GM23338 (cell line): ENCODE measurements around the gene ENPEP. TPM values are rescaled to one million over a fixed set of nuclear protein-coding genes. Genes with fewer than 3 reads are reported as not detected.

ENCODE experiments used
- ATAC-seq: fragments of 200-7000 bp; cut with Tn5 transposase; 3 replicates; pipeline ENCODE4 v1.9.1; 2020
- DNase-seq: peaks from one replicate; pipeline ENCODE4 v3.0.0-alpha.2; 2015; ENCODE audit warnings: low spot score
- H2AFZ ChIP-seq: fragments of 200-600 bp; sonication (generic); 2 replicates; pipeline ENCODE4 v1.8.0; 2016; ENCODE audit warnings: antibody characterized with exemption, mild to moderate bottlenecking, moderate library complexity
- H3F3A ChIP-seq: fragments of 200-600 bp; sonication (generic); replicated peaks from 2 replicates; pipeline ENCODE4 v1.8.0; 2017; ENCODE audit warnings: antibody characterized with exemption, mixed run types, low read depth
- H3K27ac ChIP-seq: fragments of 200-600 bp; sonication (generic); 2 replicates; pipeline ENCODE4 v1.6.1; 2016; ENCODE audit warnings: low read depth
- H3K27me3 ChIP-seq: fragments of 200-600 bp; sonication (generic); 2 replicates; pipeline ENCODE4 v1.8.0; 2016; ENCODE audit warnings: mild to moderate bottlenecking, mixed run types, moderate library complexity; ENCODE audit not compliant: insufficient read depth
- H3K36me3 ChIP-seq: fragments of 200-600 bp; sonication (generic); 2 replicates; pipeline ENCODE4 v1.8.0; 2016; ENCODE audit warnings: mild to moderate bottlenecking; ENCODE audit not compliant: insufficient read depth
- H3K4me1 ChIP-seq: fragments of 200-600 bp; sonication (generic); 2 replicates; pipeline ENCODE4 v1.8.0; 2016; ENCODE audit warnings: mild to moderate bottlenecking, moderate library complexity; ENCODE audit not compliant: insufficient read depth
- H3K4me2 ChIP-seq: fragments of 200-600 bp; sonication (generic); 2 replicates; pipeline ENCODE4 v1.7.1; 2017; ENCODE audit warnings: mixed run types
- H3K4me3 ChIP-seq: fragments of 200-600 bp; sonication (generic); 2 replicates; pipeline ENCODE4 v1.6.1; 2016; ENCODE audit warnings: mixed run types
- H3K79me2 ChIP-seq: fragments of 200-600 bp; sonication (generic); replicated peaks from 2 replicates; pipeline ENCODE4 v1.8.0; 2017; ENCODE audit warnings: mild to moderate bottlenecking; ENCODE audit not compliant: insufficient read depth
- H3K9me2 ChIP-seq: fragments of 200-600 bp; sonication (generic); 2 replicates; pipeline ENCODE4 v1.8.0; 2017; ENCODE audit not compliant: insufficient read depth
- H4K20me1 ChIP-seq: fragments of 200-600 bp; sonication (generic); replicated peaks from 2 replicates; pipeline ENCODE4 v1.8.0; 2017; ENCODE audit warnings: mild to moderate bottlenecking; ENCODE audit not compliant: insufficient read depth
- H3K27ac Mint-ChIP-seq: 2 replicates; pipeline ENCODE4 v1.8.0; 2020; ENCODE audit warnings: inconsistent platforms, mild to moderate bottlenecking, moderate library complexity, mixed read lengths
- H3K27me3 Mint-ChIP-seq: 3 replicates; pipeline ENCODE4 v1.8.0; 2022; ENCODE audit warnings: low read depth, mild to moderate bottlenecking, moderate library complexity, mixed read lengths, inconsistent platforms; ENCODE audit not compliant: insufficient read depth, poor library complexity
- H3K36me3 Mint-ChIP-seq: 3 replicates; pipeline ENCODE4 v1.8.0; 2021; ENCODE audit warnings: low read depth, mild to moderate bottlenecking, inconsistent platforms, moderate library complexity, mixed read lengths
- H3K4me1 Mint-ChIP-seq: 3 replicates; pipeline ENCODE4 v1.8.0; 2020; ENCODE audit warnings: mild to moderate bottlenecking, inconsistent platforms, mixed read lengths
- H3K4me3 Mint-ChIP-seq: 3 replicates; pipeline ENCODE4 v1.8.0; 2021; ENCODE audit warnings: moderate library complexity, mild to moderate bottlenecking, inconsistent platforms, mixed read lengths
- H3K9me3 Mint-ChIP-seq: 3 replicates; pipeline ENCODE4 v1.8.0; 2020; ENCODE audit warnings: moderate library complexity, mild to moderate bottlenecking, inconsistent platforms, mixed read lengths
- EZH2 ChIP-seq: fragments of 200-600 bp; sonication (generic); IDR thresholded peaks from one replicate; pipeline ENCODE4 v1.8.0; 2017; ENCODE audit warnings: antibody characterized with exemption, mild to moderate bottlenecking, low read depth; ENCODE audit not compliant: unreplicated experiment
- EZH2phosphoT487 ChIP-seq: fragments of 200-600 bp; sonication (generic); IDR thresholded peaks from one replicate; pipeline ENCODE4 v1.8.1; 2018; ENCODE audit warnings: antibody characterized with exemption; ENCODE audit not compliant: unreplicated experiment
- JUNB ChIP-seq: IDR thresholded peaks from one replicate; pipeline ENCODE4 v1.6.1; 2016; ENCODE audit warnings: antibody characterized with exemption; ENCODE audit not compliant: unreplicated experiment
- NANOG ChIP-seq: IDR thresholded peaks from 2 replicates; pipeline ENCODE4 v1.6.1; 2016; ENCODE audit warnings: antibody characterized with exemption, borderline replicate concordance
- POLR2AphosphoS5 ChIP-seq: IDR thresholded peaks from 2 replicates; pipeline ENCODE4 v1.6.1; 2016; ENCODE audit warnings: antibody characterized with exemption, low read depth
- ZNF114 ChIP-seq: fragments of 250-450 bp; sonication (Bioruptor Pico); IDR thresholded peaks from 2 replicates; pipeline ENCODE4 v1.5.0; 2020; ENCODE audit warnings: mild to moderate bottlenecking, moderate library complexity
- polyA plus RNA-seq: library from polyadenylated mRNA; unstranded; fragments of >200 nt; fragmentation: Nextera tagmentation; extraction: Ambion mirVana; gene quantifications from 2 replicates; pipeline ENCODE4 v1.2.1, GENCODE V29; 2016
- total RNA-seq: library from RNA; depleted of rRNA; stranded (reverse); fragments of >200 nt; shearing (Covaris generic); gene quantifications from 2 replicates; pipeline ENCODE4 v1.2.3, GENCODE V29; 2014
- TF ChIP-seq, protein P1 (sequence below): IDR thresholded peaks from one replicate; pipeline ENCODE4 v1.6.1; 2018; ENCODE audit warnings: antibody characterized with exemption; ENCODE audit not compliant: unreplicated experiment

Gene ENPEP
- total and polyA plus RNA-seq, 2 experiments from 2014 or later: 0.79 to 1.5 TPM

DNA sequence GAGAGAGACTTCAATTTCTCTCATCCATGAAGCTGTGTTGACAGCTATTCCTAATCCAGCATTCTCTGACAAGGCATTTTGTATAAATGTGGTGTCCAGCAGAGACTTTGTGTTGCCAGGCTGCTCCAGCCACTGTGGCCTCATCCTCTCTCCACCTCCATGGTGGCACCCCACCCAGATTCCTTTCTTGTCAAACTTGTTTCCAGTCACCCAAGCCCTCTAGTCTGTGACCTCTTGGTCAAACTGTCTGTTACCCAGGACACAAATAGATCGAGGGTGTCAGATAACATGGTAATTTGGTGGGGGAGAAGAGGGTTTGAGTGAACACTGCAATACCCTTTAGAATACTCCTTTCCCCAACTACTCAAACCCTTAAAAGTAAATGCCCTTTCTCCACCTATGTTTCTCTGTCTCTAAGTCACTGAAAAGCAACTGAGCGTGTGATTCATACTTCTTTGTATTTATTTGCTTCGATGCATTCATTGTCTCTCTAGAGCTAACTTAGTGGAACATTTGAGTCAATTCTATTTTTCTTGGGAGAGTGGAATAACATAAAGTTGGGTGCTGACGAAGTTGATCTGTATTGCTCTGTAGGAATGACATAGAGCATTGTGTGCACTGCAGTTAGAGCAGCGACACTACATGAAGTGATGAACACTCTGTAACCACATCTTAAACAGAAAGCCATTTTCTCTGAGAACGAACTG lies 133.2 kb downstream of the ENPEP start:
- no peaks in the 10 kb centered on the region for H3K36me3 Mint-ChIP-seq
- Histone ChIP-seq H3K27me3 (peaks cover 74% of the 10 kb centered on the region), H3K9me2 (no peaks in the 10 kb centered on the region), H3F3A (no peaks in the 10 kb centered on the region), H3K4me1 (peaks cover 52% of the 10 kb centered on the region), H3K4me2 (peak overlapping the region; percentile 29; the same call in 1 of the 2 replicates), H3K4me3 (no peak overlapping the region), H2AFZ (no peak overlapping the region), H3K36me3 (no peaks in the 10 kb centered on the region), H3K79me2 (no peaks in the 10 kb centered on the region), H4K20me1 (0 out of 2 replicates have a peak, but pooled peaks cover 3% of the 10 kb centered on the region), H3K27ac (no peak overlapping the region)
- no peak overlapping the region for H3K4me3 Mint-ChIP-seq
- H3K27ac Mint-ChIP-seq: no peak overlapping the region
- peaks cover 64% of the 10 kb centered on the region for H3K27me3 Mint-ChIP-seq
- DNase-seq (no peak), ATAC-seq (no peak)
- TF ChIP-seq NANOG (no peak), ZNF114 (CRISPR knock-in tag) (no peak)
- no peaks in the 10 kb centered on the region for H3K9me3 Mint-ChIP-seq
- peaks cover 36% of the 10 kb centered on the region for H3K4me1 Mint-ChIP-seq

DNA sequence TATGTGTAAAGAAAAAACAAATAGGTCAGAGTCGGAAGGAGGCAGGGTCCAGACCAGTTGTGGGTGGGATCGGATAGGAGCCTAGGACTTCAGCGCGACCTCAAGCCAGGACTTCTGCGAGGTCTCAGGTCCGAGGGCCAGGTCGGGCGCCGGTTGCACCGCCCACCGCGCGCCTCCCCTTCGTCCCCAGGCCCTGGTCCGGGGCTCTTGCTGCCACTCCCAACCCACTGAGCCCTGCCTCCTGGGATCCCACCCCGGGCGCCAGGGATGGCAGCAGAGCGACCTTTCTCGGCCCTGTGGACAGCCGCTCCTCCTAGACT lies 134.6 kb downstream of the ENPEP start:
- no peak overlapping the region for H3K27ac Mint-ChIP-seq
- peaks cover 61% of the 10 kb centered on the region for H3K4me1 ChIP-seq
- peak; percentile 34 for DNase-seq

DNA sequence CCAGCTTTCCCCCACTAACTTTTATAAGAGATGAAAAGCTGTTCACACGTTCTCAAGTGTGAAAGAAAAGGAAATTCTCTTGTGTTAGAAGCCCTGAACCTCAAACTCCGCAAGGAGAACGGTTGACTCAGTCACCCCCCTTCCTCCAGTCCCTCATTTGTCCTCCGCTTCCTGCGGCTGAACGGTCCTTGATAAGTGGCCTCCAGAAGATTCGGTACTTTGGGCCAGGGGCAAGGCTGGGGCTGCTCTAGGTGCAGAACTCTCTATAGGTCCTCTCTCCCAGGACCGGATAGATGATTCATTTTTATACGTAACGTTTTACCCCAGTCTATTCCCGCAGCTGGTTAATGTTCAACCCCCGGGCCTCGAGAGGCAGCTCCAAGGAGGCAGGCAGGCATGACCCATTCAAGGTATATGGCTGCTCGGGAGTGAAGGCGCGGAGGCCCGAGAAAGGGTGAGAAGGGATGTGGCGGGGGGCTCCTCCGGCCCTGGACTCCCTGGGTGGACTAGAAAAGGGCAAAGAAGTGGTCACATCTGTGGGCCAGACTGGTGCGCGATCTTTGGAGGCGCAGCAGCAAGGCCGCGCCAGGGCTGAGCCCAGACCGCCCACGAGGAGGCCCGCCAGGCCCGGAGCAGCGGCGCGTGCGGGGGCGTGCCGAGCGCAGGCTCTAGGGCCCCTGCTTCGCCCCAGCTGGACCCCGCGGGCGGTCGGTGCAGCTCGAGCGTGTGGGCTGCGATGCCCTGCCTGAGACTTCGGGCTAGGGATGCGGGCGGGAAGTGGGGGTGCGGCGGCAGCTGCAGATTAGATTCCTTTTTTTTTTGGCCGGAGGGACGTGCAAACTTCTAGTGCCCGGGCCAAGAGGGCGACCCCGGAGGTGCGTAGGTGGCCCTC lies 135.2 kb downstream of the ENPEP start:
- Histone ChIP-seq H3K79me2 (no peaks in the 10 kb centered on the region), H3K4me2 (peak overlapping the region; percentile 77), H2AFZ (peak overlapping the region; percentile 9; the same call in 1 of the 2 replicates), H3K36me3 (no peaks in the 10 kb centered on the region), H3F3A (no peaks in the 10 kb centered on the region), H3K27ac (no peak overlapping the region), H4K20me1 (0 out of 2 replicates have a peak, but pooled peaks cover 3% of the 10 kb centered on the region), H3K27me3 (peaks cover 94% of the 10 kb centered on the region), H3K9me2 (no peaks in the 10 kb centered on the region), H3K4me3 (peak overlapping the region; percentile 49), H3K4me1 (peaks cover 62% of the 10 kb centered on the region)
- H3K9me3 Mint-ChIP-seq: no peaks in the 10 kb centered on the region
- H3K4me3 Mint-ChIP-seq: peak overlapping the region; percentile 54
- H3K27ac Mint-ChIP-seq: no peak overlapping the region
- ATAC-seq (peak; percentile 54), DNase-seq (peak; percentile 67)
- H3K27me3 Mint-ChIP-seq: peaks cover 84% of the 10 kb centered on the region
- peaks cover 41% of the 10 kb centered on the region for H3K4me1 Mint-ChIP-seq
- no peaks in the 10 kb centered on the region for H3K36me3 Mint-ChIP-seq
- TF ChIP-seq, protein P1, sequence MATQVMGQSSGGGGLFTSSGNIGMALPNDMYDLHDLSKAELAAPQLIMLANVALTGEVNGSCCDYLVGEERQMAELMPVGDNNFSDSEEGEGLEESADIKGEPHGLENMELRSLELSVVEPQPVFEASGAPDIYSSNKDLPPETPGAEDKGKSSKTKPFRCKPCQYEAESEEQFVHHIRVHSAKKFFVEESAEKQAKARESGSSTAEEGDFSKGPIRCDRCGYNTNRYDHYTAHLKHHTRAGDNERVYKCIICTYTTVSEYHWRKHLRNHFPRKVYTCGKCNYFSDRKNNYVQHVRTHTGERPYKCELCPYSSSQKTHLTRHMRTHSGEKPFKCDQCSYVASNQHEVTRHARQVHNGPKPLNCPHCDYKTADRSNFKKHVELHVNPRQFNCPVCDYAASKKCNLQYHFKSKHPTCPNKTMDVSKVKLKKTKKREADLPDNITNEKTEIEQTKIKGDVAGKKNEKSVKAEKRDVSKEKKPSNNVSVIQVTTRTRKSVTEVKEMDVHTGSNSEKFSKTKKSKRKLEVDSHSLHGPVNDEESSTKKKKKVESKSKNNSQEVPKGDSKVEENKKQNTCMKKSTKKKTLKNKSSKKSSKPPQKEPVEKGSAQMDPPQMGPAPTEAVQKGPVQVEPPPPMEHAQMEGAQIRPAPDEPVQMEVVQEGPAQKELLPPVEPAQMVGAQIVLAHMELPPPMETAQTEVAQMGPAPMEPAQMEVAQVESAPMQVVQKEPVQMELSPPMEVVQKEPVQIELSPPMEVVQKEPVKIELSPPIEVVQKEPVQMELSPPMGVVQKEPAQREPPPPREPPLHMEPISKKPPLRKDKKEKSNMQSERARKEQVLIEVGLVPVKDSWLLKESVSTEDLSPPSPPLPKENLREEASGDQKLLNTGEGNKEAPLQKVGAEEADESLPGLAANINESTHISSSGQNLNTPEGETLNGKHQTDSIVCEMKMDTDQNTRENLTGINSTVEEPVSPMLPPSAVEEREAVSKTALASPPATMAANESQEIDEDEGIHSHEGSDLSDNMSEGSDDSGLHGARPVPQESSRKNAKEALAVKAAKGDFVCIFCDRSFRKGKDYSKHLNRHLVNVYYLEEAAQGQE: no peak
- no peak for TF ChIP-seq POLR2AphosphoS5

More for the DNA sequence above, 134.6 kb downstream of the ENPEP start:
- peak overlapping the region; percentile 9; the same call in 1 of the 2 replicates for H2AFZ ChIP-seq
- H3K27me3 Mint-ChIP-seq: peaks cover 78% of the 10 kb centered on the region
- H3F3A ChIP-seq: no peaks in the 10 kb centered on the region
- no peaks in the 10 kb centered on the region for H3K9me3 Mint-ChIP-seq
- ATAC-seq: peak; percentile 17
- H3K36me3 Mint-ChIP-seq: no peaks in the 10 kb centered on the region
- peaks cover 39% of the 10 kb centered on the region for H3K4me1 Mint-ChIP-seq
- TF ChIP-seq EZH2 (no peak), EZH2phosphoT487 (peak; percentile 6), JUNB (no peak)
- peak overlapping the region; percentile 77 for H3K4me2 ChIP-seq
- H3K9me2 ChIP-seq: no peaks in the 10 kb centered on the region
- H3K36me3 ChIP-seq: no peaks in the 10 kb centered on the region
- peak overlapping the region; percentile 54; the same call in 2 of the 3 replicates for H3K4me3 Mint-ChIP-seq
- H3K79me2 ChIP-seq: no peaks in the 10 kb centered on the region
- H4K20me1 ChIP-seq: 0 out of 2 replicates have a peak, but pooled peaks cover 3% of the 10 kb centered on the region
- H3K27ac ChIP-seq: no peak overlapping the region
- H3K4me3 ChIP-seq: peak overlapping the region; percentile 49
- peaks cover 88% of the 10 kb centered on the region for H3K27me3 ChIP-seq
